WI38 (cell line): ENCODE measurements around the gene FEV.
A peak's percentile ranks its signal among the peaks of the same experiment; 100 is the strongest.

Experiments used
- H3K4me3 ChIP-seq: 2 replicates; pipeline ENCODE4 v1.5.1; 2011; ENCODE audit warnings: low read depth, mild to moderate bottlenecking, control low read depth, low read length
- TF ChIP-seq, protein P1 (sequence below): IDR thresholded peaks from 2 replicates; pipeline ENCODE4 v1.5.1; 2012; ENCODE audit warnings: low read depth, mild to moderate bottlenecking, control low read depth, low read length

Gene FEV

DNA sequence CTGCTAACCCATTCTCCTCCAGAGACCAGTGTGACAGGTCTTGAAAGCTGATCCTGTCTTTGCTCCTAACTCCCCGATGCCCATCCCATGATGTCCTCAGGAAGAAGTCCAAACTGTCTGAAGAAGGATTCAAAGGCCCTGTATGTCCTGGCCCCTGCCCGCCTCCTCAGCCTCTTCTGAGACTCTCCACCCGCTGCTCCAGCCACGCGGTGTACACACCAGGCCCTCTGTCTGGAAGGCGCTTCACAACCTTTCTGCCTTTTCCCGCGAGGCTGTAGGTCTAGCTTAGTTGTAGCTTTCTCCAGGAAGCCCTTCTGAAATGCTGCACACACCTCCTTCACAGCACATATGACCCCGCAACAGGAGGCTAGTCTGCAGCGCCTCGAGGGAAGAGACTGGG lies 31.7 kb upstream of the FEV start:
- TF ChIP-seq, protein P1, sequence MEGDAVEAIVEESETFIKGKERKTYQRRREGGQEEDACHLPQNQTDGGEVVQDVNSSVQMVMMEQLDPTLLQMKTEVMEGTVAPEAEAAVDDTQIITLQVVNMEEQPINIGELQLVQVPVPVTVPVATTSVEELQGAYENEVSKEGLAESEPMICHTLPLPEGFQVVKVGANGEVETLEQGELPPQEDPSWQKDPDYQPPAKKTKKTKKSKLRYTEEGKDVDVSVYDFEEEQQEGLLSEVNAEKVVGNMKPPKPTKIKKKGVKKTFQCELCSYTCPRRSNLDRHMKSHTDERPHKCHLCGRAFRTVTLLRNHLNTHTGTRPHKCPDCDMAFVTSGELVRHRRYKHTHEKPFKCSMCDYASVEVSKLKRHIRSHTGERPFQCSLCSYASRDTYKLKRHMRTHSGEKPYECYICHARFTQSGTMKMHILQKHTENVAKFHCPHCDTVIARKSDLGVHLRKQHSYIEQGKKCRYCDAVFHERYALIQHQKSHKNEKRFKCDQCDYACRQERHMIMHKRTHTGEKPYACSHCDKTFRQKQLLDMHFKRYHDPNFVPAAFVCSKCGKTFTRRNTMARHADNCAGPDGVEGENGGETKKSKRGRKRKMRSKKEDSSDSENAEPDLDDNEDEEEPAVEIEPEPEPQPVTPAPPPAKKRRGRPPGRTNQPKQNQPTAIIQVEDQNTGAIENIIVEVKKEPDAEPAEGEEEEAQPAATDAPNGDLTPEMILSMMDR, result no peak
- no peak overlapping the region for H3K4me3 ChIP-seq

DNA sequence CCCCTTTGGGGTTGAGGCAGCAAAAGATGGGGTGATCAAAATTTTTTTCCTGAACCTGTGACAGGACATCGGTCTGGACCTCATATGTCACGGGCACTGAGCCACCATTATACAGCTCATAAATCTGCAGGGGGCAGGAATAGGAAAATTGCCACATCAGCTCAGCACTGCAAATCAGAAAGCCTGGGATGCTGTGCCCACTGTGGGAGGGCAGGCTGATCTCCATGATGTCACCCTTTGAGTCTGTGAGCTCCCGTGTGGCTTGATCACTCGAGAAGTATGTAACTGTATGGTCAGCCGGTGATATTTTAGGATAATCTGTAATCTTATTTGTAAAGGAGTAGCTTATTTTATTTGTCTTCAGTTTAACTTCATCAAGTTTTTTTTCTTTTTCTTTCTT lies 25.9 kb upstream of the FEV start:
- TF ChIP-seq, protein P1, result no peak
- no peak overlapping the region for H3K4me3 ChIP-seq

DNA sequence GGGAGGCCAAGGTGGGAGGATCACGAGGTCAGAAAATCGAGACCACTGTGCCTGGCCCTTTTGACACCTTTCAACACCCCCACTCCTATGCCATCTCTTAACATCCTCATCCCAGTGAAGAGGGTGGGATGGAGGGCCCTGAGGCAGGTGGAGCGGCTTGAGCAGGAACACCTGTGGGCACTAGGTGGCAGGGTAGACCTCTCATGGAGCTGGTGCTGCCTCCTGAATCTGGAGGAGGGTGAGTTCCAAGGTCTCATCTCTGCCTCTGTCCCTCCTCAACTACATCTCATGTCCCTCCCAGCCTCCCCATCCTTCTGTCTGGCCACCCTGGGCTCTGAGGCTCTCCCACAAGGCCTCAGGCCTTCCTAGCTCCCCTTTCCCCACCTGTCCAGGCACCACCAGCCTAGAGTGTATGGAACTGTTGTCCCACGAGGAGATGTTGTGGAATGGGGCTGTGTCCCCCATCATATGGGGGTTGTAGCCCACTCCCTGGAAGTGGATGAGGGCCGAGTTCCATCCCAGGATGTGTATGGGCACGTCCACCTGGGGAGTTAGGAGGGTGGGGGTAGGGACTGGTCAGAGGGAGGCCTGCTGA lies 25.3 kb upstream of the FEV start:
- TF ChIP-seq, protein P1, result no peak
- no peak overlapping the region for H3K4me3 ChIP-seq

DNA sequence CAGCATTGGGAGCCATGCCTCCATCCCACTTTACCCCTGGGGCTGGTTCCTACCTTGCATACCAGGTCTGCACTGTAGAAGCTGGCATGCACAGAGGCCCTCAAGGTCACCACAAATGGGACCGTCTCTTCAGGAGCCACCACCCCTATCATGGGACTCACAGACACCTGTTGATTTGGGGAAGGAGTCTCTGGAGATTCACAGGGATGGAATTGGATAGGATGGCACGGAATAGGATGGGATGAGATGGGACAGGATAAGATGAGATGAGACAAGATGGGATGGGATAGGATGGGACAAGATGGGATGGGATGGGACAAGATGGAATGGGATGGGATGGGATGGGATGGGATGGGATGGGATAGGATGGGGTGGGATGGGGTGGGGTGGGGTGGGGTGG lies 24.3 kb upstream of the FEV start:
- TF ChIP-seq, protein P1, result no peak
- no peak overlapping the region for H3K4me3 ChIP-seq

DNA sequence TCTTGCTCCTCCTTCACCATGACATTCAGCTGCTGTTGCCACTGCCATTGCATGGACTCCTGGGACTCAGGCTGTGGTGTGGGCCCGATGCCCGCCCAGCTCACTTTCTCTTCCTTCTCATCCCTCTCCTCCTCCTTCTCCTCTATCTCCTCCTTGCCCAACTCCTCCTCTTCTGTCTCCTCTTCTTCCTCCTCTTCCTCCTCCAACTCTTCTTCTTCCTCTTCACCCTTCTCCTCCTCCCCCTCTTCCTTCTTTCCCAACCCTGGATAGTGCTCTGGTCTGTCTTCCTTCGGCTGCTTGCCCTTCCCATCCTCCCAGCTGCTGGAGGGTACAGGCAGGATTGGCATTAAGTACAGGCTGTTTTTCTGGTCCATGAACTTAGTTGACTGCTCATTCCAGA lies 19.0 kb upstream of the FEV start:
- TF ChIP-seq, protein P1, result no peak
- H3K4me3 ChIP-seq, result no peak overlapping the region

DNA sequence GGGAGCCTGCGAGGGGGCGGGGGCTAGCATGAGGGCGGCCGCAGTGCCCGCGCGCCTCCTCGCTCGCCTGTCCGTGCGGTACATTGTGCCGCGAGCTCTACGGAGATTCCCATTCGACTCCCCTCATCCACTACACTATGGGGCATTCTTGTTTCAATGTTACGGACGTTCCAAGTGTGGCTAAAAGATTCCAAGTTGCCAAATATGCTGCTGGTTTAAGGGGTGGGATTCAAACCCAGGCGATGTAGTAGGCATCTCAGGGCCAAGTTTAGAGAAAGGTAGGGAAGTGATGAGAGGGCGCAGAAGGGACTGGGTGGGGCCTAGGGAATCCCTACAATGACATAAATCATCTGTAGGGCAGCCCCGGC lies 18.3 kb upstream of the FEV start:
- no peak overlapping the region for H3K4me3 ChIP-seq

More for the DNA sequence above, 18.3 kb upstream of the FEV start:
- TF ChIP-seq, protein P1, result peak; percentile 0; the same call in 1 of the 2 replicates
